PFSK-1 (cell line): ENCODE data around the gene ATRNL1.

Source experiments
- POLR2AphosphoS5 ChIP-seq: IDR thresholded peaks from 2 replicates; pipeline ENCODE4 v1.6.1; 2012; ENCODE audit warnings: low read depth, mild to moderate bottlenecking, control low read depth, low read length, moderate library complexity
- SIN3A ChIP-seq: IDR thresholded peaks from 2 replicates; pipeline ENCODE4 v1.6.1; 2012; ENCODE audit warnings: mild to moderate bottlenecking, low read length, moderate library complexity, borderline replicate concordance; ENCODE audit not compliant: insufficient read depth
- TAF1 ChIP-seq: IDR thresholded peaks from 2 replicates; pipeline ENCODE4 v1.6.1; 2012; ENCODE audit warnings: low read length, control low read depth, borderline replicate concordance; ENCODE audit not compliant: insufficient read depth
- TF ChIP-seq, protein P1 (sequence below), 2 experiments: IDR thresholded peaks; 2 replicates each; pipeline versions ENCODE4 v1.6.1 to v1.8.0; 2011 to 2012; ENCODE audit warnings: low read depth in 2 of 2, low read length in 2 of 2, control low read depth in 1 of 2, inconsistent platforms in 1 of 2, mild to moderate bottlenecking in 1 of 2, moderate library complexity in 1 of 2; ENCODE audit not compliant: insufficient read depth in 1 of 2

- no peak for TF ChIP-seq TAF1
- TF ChIP-seq POLR2AphosphoS5, result no peak
- TF ChIP-seq, protein P1, sequence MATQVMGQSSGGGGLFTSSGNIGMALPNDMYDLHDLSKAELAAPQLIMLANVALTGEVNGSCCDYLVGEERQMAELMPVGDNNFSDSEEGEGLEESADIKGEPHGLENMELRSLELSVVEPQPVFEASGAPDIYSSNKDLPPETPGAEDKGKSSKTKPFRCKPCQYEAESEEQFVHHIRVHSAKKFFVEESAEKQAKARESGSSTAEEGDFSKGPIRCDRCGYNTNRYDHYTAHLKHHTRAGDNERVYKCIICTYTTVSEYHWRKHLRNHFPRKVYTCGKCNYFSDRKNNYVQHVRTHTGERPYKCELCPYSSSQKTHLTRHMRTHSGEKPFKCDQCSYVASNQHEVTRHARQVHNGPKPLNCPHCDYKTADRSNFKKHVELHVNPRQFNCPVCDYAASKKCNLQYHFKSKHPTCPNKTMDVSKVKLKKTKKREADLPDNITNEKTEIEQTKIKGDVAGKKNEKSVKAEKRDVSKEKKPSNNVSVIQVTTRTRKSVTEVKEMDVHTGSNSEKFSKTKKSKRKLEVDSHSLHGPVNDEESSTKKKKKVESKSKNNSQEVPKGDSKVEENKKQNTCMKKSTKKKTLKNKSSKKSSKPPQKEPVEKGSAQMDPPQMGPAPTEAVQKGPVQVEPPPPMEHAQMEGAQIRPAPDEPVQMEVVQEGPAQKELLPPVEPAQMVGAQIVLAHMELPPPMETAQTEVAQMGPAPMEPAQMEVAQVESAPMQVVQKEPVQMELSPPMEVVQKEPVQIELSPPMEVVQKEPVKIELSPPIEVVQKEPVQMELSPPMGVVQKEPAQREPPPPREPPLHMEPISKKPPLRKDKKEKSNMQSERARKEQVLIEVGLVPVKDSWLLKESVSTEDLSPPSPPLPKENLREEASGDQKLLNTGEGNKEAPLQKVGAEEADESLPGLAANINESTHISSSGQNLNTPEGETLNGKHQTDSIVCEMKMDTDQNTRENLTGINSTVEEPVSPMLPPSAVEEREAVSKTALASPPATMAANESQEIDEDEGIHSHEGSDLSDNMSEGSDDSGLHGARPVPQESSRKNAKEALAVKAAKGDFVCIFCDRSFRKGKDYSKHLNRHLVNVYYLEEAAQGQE (IDR thresholded peaks at IDR 0.05; ENCODE audit: insufficient read depth in 1 of 2, low read depth in 2 of 2, low read length in 2 of 2), result no peak
- TF ChIP-seq SIN3A, result no peak
Measured at GRCh38 chr10:115942101-115942500, 848.9 kb downstream of the ATRNL1 start.
